Thoracic aorta (tissue), 2 donors: ENCODE data around the gene PEX11B. TPM values are rescaled to one million over a fixed set of nuclear protein-coding genes. Genes with fewer than 3 reads are reported as not detected.

Source experiments
- ATAC-seq: fragments of 150-250 bp; one replicate; pipeline ENCODE4 v1.8.0; 2017; ENCODE audit warnings: low read depth; ENCODE audit not compliant: insufficient number of reproducible peaks, low FRiP score
- DNase-seq: peaks from one replicate; pipeline ENCODE4 v3.0.0-alpha.2; 2020; ENCODE audit warnings: low spot score
- H3K27ac ChIP-seq, 2 donors: fragments of 200-600 bp; sonication (generic); 1 replicate in 1 of 2; 2 replicates in 1 of 2; pipeline ENCODE4 v1.5.1; 2016; ENCODE audit warnings: mild to moderate bottlenecking in 2 of 2, moderate library complexity in 2 of 2
- H3K27me3 ChIP-seq: fragments of 200-600 bp; sonication (generic); replicated peaks from 2 replicates; pipeline ENCODE4 v1.6.0; 2016; ENCODE audit warnings: mild to moderate bottlenecking; ENCODE audit not compliant: insufficient read depth
- H3K36me3 ChIP-seq: fragments of 200-600 bp; sonication (generic); one replicate; pipeline ENCODE4 v1.5.1; 2016
- H3K4me1 ChIP-seq, 2 donors: fragments of 200-600 bp; sonication (generic); 1 replicate in 1 of 2; 2 replicates in 1 of 2; pipeline versions ENCODE4 v1.5.1 to v1.6.0; 2016; ENCODE audit warnings: low read depth in 2 of 2, mild to moderate bottlenecking in 1 of 2; ENCODE audit not compliant: control insufficient read depth in 1 of 2
- H3K4me3 ChIP-seq: fragments of 200-600 bp; sonication (generic); 2 replicates; pipeline ENCODE4 v1.5.1; 2016; ENCODE audit warnings: mild to moderate bottlenecking
- H3K9me3 ChIP-seq: fragments of 200-600 bp; sonication (generic); 2 replicates; pipeline ENCODE4 v1.5.1; 2016
- total RNA-seq, 2 donors: library from RNA; depleted of rRNA; stranded (reverse); fragments of >200 nt; gene quantifications; one replicate each; pipeline versions ENCODE4 v1.1.0 to v1.2.3, GENCODE V29; 2016
- TF ChIP-seq, protein P1 (sequence below): fragments of 200-600 bp; sonication (generic); IDR thresholded peaks from one replicate; pipeline ENCODE4 v1.5.1; 2019; ENCODE audit warnings: antibody characterized with exemption

PEX11B gene
- total RNA-seq, 2 donors from 2014 or later: 21.7 to 25.3 TPM

GRCh38 chr1:145951526-145951925, 33.0 kb upstream of the PEX11B start:
- Histone ChIP-seq H3K36me3 (peaks cover 10% of the 10 kb centered on the region), H3K4me3 (no peak overlapping the region), H3K4me1 (peaks cover 28 to 53% of the 10 kb centered on the region in 2 donors), H3K27ac (no peak overlapping the region), H3K9me3 (no peaks in the 10 kb centered on the region), H3K27me3 (no peaks in the 10 kb centered on the region)
- TF ChIP-seq, protein P1, sequence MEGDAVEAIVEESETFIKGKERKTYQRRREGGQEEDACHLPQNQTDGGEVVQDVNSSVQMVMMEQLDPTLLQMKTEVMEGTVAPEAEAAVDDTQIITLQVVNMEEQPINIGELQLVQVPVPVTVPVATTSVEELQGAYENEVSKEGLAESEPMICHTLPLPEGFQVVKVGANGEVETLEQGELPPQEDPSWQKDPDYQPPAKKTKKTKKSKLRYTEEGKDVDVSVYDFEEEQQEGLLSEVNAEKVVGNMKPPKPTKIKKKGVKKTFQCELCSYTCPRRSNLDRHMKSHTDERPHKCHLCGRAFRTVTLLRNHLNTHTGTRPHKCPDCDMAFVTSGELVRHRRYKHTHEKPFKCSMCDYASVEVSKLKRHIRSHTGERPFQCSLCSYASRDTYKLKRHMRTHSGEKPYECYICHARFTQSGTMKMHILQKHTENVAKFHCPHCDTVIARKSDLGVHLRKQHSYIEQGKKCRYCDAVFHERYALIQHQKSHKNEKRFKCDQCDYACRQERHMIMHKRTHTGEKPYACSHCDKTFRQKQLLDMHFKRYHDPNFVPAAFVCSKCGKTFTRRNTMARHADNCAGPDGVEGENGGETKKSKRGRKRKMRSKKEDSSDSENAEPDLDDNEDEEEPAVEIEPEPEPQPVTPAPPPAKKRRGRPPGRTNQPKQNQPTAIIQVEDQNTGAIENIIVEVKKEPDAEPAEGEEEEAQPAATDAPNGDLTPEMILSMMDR: no peak
- DNase-seq (no peak), ATAC-seq (no peak)

GRCh38 chr1:145949219-145949618, 30.7 kb upstream of the PEX11B start:
- Histone ChIP-seq H3K27ac (no peak overlapping the region), H3K4me3 (no peak overlapping the region), H3K4me1 (peaks cover 5 to 38% of the 10 kb centered on the region in 2 donors), H3K36me3 (peaks cover 18% of the 10 kb centered on the region), H3K9me3 (no peaks in the 10 kb centered on the region), H3K27me3 (no peaks in the 10 kb centered on the region)
- TF ChIP-seq, protein P1: no peak
- DNase-seq: no peak
- no peak for ATAC-seq

GRCh38 chr1:145947551-145947950, 29.0 kb upstream of the PEX11B start:
- ATAC-seq (no peak), DNase-seq (no peak)
- Histone ChIP-seq H3K4me3 (no peak overlapping the region), H3K9me3 (no peaks in the 10 kb centered on the region), H3K27me3 (no peaks in the 10 kb centered on the region), H3K4me1 (peaks cover 5 to 28% of the 10 kb centered on the region in 2 donors), H3K36me3 (peaks cover 21% of the 10 kb centered on the region), H3K27ac (no peak overlapping the region)
- TF ChIP-seq, protein P1: no peak

GRCh38 chr1:145946477-145946986, 28.0 kb upstream of the PEX11B start:
- no peak for DNase-seq
- Histone ChIP-seq H3K27me3 (no peaks in the 10 kb centered on the region), H3K4me1 (peaks cover 3 to 20% of the 10 kb centered on the region in 2 donors), H3K36me3 (peaks cover 30% of the 10 kb centered on the region), H3K27ac (no peak overlapping the region), H3K9me3 (no peaks in the 10 kb centered on the region), H3K4me3 (no peak overlapping the region)
- TF ChIP-seq, protein P1: no peak
- ATAC-seq: no peak

DNA sequence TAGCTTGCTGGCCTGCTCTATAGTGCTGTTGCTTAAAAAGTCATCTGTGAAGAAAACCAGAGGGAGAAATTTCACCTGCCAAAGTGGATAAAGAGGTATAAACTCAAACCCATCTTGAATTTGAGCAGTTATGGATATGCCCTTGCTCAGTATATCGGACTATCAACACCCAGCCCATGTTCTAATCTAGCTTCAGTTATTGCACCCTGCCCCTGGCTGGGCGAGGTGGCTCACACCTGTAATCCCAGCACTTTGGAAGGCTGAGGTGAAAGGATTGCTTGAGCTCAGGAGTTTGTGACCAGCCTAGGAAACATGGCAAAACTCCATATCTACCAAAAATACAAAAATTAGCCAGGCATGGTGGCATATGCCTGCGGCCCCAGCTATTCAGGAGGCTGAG, 26.0 kb upstream of the PEX11B start:
- H3K36me3 ChIP-seq: peaks cover 41% of the 10 kb centered on the region
- no peak overlapping the region for H3K4me3 ChIP-seq
- no peak for ATAC-seq

More for the DNA sequence above, 26.0 kb upstream of the PEX11B start:
- no peak for DNase-seq
- TF ChIP-seq, protein P1: no peak
- Histone ChIP-seq H3K4me1 (peaks cover 0 to 17% of the 10 kb centered on the region in 2 donors), H3K27ac (no peak overlapping the region), H3K27me3 (no peaks in the 10 kb centered on the region), H3K9me3 (no peaks in the 10 kb centered on the region)
